Endodermal cell (in vitro differentiated cells): ENCODE measurements around the gene SMC4. TPM values are rescaled to one million over a fixed set of nuclear protein-coding genes. Genes with fewer than 3 reads are reported as not detected.

ENCODE experiments used
- DNase-seq: peaks from one replicate; pipeline ENCODE4 v3.0.0-alpha.2; 2017
- H3K27ac ChIP-seq: 2 replicates; pipeline ENCODE4 v1.5.1; 2013; ENCODE audit warnings: mild to moderate bottlenecking, low read depth, low read length, moderate library complexity
- H3K27me3 ChIP-seq: 2 replicates; pipeline ENCODE4 v1.6.1; 2013; ENCODE audit warnings: mild to moderate bottlenecking, low read length, moderate library complexity; ENCODE audit not compliant: insufficient read depth, control insufficient read depth, poor library complexity, severe bottlenecking
- H3K36me3 ChIP-seq: 2 replicates; pipeline ENCODE4 v1.7.0; 2013; ENCODE audit warnings: mild to moderate bottlenecking, low read length, moderate library complexity; ENCODE audit not compliant: control insufficient read depth, insufficient read depth
- H3K4me1 ChIP-seq: one replicate; pipeline ENCODE4 v1.7.0; 2013; ENCODE audit warnings: low read length; ENCODE audit not compliant: control insufficient read depth, insufficient read depth
- H3K4me3 ChIP-seq: 2 replicates; pipeline ENCODE4 v1.5.1; 2013; ENCODE audit warnings: mild to moderate bottlenecking, low read length, moderate library complexity
- H3K9ac ChIP-seq: 2 replicates; pipeline ENCODE4 v1.6.1; 2013; ENCODE audit warnings: mild to moderate bottlenecking, low read length, moderate library complexity; ENCODE audit not compliant: poor library complexity, severe bottlenecking; ENCODE audit errors: extremely low read depth
- H3K9me3 ChIP-seq: 2 replicates; pipeline ENCODE4 v1.6.1; 2013; ENCODE audit warnings: mild to moderate bottlenecking, low read length, moderate library complexity; ENCODE audit not compliant: control insufficient read depth
- H3K27ac Mint-ChIP-seq: 2 replicates; pipeline ENCODE4 v1.8.0; 2020; ENCODE audit warnings: mixed read lengths
- H3K27me3 Mint-ChIP-seq: 2 replicates; pipeline ENCODE4 v1.8.0; 2021; ENCODE audit warnings: mild to moderate bottlenecking, mixed read lengths; ENCODE audit not compliant: insufficient read depth
- H3K36me3 Mint-ChIP-seq: 2 replicates; pipeline ENCODE4 v1.8.0; 2020; ENCODE audit warnings: low read depth, mixed read lengths
- H3K4me1 Mint-ChIP-seq: 2 replicates; pipeline ENCODE4 v1.8.0; 2020; ENCODE audit warnings: mixed read lengths
- H3K4me3 Mint-ChIP-seq: 2 replicates; pipeline ENCODE4 v1.8.0; 2020; ENCODE audit warnings: mild to moderate bottlenecking, moderate library complexity, mixed read lengths
- H3K9me3 Mint-ChIP-seq: 2 replicates; pipeline ENCODE4 v1.8.0; 2020; ENCODE audit warnings: mild to moderate bottlenecking, mixed read lengths
- WGBS, 2 experiments: methylation state at CpG; one replicate each; pipeline versions ENCODE4 v1.1.5 to v1.1.7; 2013; ENCODE audit warnings: missing lambda C conversion rate in 2 of 2, mixed read lengths in 1 of 2; ENCODE audit not compliant: insufficient coverage in 1 of 2, insufficient read length in 1 of 2; 5-methylcytosine and 5-hydroxymethylcytosine counted together
- total RNA-seq, 2 donors: library from RNA; stranded (reverse); fragmentation: NEBNext Ultra II Directional in 1 of 2; extraction: Animal tissue kit (Norgen Biotek cat#: 25700) in 1 of 2; gene quantifications; 2 replicates in 1 of 2; 3 replicates in 1 of 2; pipeline ENCODE4 v1.2.1, GENCODE V29; 2021
- TF ChIP-seq, protein P1 (sequence below): fragments of 200-600 bp; sonication (generic); conservative IDR thresholded peaks from 2 replicates; pipeline ENCODE4 v1.5.0; 2021; ENCODE audit warnings: antibody characterized with exemption, mild to moderate bottlenecking

Gene SMC4
- total RNA-seq, 2 donors from 2014 or later, result 97.5 to 139 TPM

DNA sequence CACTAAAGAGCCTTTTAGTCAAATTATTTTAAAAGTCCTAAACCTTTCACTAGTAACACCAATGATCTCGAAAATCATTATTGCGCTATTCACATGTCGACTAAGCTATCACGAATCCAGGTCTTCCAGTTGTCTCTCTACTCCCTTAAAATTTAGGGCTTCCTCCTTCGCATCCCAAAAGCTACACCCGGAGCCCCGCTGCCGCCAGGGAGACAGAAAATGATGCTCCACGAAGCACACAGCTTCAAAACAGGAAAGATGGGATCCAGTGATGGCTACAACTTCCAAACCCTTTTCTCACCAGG, 678 bp upstream of the SMC4 start:
- 1% methylated on average over 9 of the region's 9 CpGs; no CpG with 5 or more reads in 1 of the 2 experiments for WGBS, 2 experiments
- Mint-ChIP-seq H3K4me1 (peaks cover 45% of the 10 kb centered on the region), H3K9me3 (no peaks in the 10 kb centered on the region), H3K4me3 (peak overlapping the region; percentile 94), H3K27me3 (peaks cover 2% of the 10 kb centered on the region), H3K36me3 (peaks cover under 1% of the 10 kb centered on the region), H3K27ac (peak overlapping the region; percentile 99)
- Histone ChIP-seq H3K27me3 (no peaks in the 10 kb centered on the region), H3K9ac (peak overlapping the region; percentile 95), H3K9me3 (no peaks in the 10 kb centered on the region), H3K4me1 (no peaks in the 10 kb centered on the region), H3K4me3 (peak overlapping the region; percentile 97), H3K27ac (no peak overlapping the region), H3K36me3 (no peaks in the 10 kb centered on the region)
- TF ChIP-seq, protein P1, sequence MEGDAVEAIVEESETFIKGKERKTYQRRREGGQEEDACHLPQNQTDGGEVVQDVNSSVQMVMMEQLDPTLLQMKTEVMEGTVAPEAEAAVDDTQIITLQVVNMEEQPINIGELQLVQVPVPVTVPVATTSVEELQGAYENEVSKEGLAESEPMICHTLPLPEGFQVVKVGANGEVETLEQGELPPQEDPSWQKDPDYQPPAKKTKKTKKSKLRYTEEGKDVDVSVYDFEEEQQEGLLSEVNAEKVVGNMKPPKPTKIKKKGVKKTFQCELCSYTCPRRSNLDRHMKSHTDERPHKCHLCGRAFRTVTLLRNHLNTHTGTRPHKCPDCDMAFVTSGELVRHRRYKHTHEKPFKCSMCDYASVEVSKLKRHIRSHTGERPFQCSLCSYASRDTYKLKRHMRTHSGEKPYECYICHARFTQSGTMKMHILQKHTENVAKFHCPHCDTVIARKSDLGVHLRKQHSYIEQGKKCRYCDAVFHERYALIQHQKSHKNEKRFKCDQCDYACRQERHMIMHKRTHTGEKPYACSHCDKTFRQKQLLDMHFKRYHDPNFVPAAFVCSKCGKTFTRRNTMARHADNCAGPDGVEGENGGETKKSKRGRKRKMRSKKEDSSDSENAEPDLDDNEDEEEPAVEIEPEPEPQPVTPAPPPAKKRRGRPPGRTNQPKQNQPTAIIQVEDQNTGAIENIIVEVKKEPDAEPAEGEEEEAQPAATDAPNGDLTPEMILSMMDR, result no peak
- DNase-seq, result no peak

DNA sequence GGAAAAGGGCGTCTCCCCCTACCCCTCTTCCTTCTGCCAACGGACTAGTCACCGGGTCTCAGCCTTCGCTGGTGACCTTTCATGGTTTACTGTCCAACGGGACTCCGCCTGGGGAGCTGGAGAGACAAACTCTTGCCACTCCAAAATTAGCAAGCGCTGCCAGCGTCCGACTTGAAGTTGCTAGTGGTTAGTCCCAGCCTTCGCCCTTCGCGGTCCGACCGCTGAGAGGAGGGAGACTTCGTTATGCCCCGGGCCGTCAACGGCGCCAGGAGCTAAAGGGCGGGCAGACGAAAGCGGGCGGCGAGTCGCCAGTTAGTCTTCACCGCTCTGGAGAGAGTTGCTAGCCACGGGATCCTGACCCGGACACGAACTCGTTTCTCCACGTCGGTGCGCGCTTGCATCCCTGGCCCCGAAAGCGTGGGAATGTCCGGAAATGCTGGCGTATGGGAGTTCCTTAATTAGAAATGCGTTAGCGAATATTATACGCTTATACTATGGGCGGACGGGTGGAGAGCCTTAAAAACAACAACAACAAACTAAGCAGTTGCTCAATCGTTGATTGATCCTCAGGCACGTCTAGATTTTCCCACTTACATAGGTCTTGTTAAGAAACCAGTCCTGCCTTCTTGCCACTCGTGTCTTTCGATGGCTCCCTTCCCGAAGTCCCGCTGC, 716 bp downstream of the SMC4 start:
- Histone ChIP-seq H3K36me3 (peaks cover 11% of the 10 kb centered on the region), H3K9me3 (no peaks in the 10 kb centered on the region), H3K4me1 (no peaks in the 10 kb centered on the region), H3K9ac (peak overlapping the region; percentile 95), H3K27me3 (no peaks in the 10 kb centered on the region), H3K27ac (peak overlapping the region; percentile 94), H3K4me3 (peak overlapping the region; percentile 97)
- H3K27ac Mint-ChIP-seq, result peak overlapping the region; percentile 99
- H3K27me3 Mint-ChIP-seq, result peaks cover 2% of the 10 kb centered on the region
- 0% methylated on average over 22 to 49 of the region's 49 CpGs for WGBS, 2 experiments
- H3K9me3 Mint-ChIP-seq, result no peaks in the 10 kb centered on the region
- peaks cover 9% of the 10 kb centered on the region for H3K36me3 Mint-ChIP-seq
- peak overlapping the region; percentile 94 for H3K4me3 Mint-ChIP-seq
- TF ChIP-seq, protein P1, result no peak
- peaks cover 48% of the 10 kb centered on the region for H3K4me1 Mint-ChIP-seq
- no peak for DNase-seq

DNA sequence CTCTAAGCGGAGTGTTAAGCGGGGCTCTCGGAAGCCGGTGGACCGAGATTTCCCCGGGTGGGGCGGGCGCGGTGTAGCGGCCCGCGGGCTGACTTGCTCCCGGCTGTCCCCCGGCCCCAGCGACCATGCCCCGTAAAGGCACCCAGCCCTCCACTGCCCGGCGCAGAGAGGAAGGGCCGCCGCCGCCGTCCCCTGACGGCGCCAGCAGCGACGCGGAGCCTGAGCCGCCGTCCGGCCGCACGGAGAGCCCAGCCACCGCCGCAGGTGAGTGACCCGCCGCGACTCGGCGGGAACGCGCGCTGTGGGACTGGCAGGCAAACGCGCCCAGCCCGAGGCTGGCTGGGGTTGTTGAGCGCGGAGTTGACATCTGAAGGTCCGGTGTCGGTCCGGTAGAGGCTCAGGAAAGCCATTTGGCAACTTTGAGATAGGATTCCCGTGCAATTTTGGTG, 1.3 kb downstream of the SMC4 start:
- H3K27ac ChIP-seq, result peak overlapping the region; percentile 94
- H3K36me3 Mint-ChIP-seq, result peaks cover 9% of the 10 kb centered on the region

More for the DNA sequence above, 1.3 kb downstream of the SMC4 start:
- H3K9me3 ChIP-seq, result no peaks in the 10 kb centered on the region
- peak overlapping the region; percentile 97 for H3K4me3 ChIP-seq
- H3K27ac Mint-ChIP-seq, result peak overlapping the region; percentile 99
- H3K4me1 ChIP-seq, result no peaks in the 10 kb centered on the region
- DNase-seq, result peak; percentile 59
- peaks cover 16% of the 10 kb centered on the region for H3K36me3 ChIP-seq
- WGBS, 2 experiments, result 0% methylated on average over 8 to 51 of the region's 51 CpGs
- H3K4me3 Mint-ChIP-seq, result peak overlapping the region; percentile 94
- TF ChIP-seq, protein P1, result peak; percentile 21
- no peaks in the 10 kb centered on the region for H3K9me3 Mint-ChIP-seq
- peaks cover 44% of the 10 kb centered on the region for H3K4me1 Mint-ChIP-seq
- no peaks in the 10 kb centered on the region for H3K27me3 ChIP-seq
- H3K9ac ChIP-seq, result peak overlapping the region; percentile 95
- H3K27me3 Mint-ChIP-seq, result peaks cover 2% of the 10 kb centered on the region
